AG04449 (cell line): ENCODE results near the gene CC2D1A.

Experiments used
- CTCF ChIA-PET: fragments of 350-600 bp; formaldehyde crosslinking; extraction: SDS; loops from one replicate; lab custom pipeline; 2021; ENCODE audit warnings: antibody characterized with exemption; lab: Yijun Ruan, JAX
- POLR2A ChIA-PET: fragments of 400-600, 350-600 bp; formaldehyde crosslinking; extraction: SDS; loops from one replicate; lab custom pipeline; 2020; ENCODE audit warnings: antibody characterized with exemption, inconsistent platforms; lab: Yijun Ruan, JAX
- DNase-seq: peaks from one replicate; pipeline ENCODE4 v3.0.0-alpha.2; 2010; ENCODE audit warnings: low read depth, low spot score
- H3K4me3 ChIP-seq: 2 replicates; pipeline ENCODE4 v1.5.1; 2011; ENCODE audit warnings: low read depth, mild to moderate bottlenecking, control low read depth, low read length
- TF ChIP-seq, protein P1 (sequence below): IDR thresholded peaks from one replicate; pipeline ENCODE4 v1.5.1; 2011; ENCODE audit warnings: mild to moderate bottlenecking, moderate library complexity, low read length, control low read depth, inconsistent platforms; ENCODE audit not compliant: insufficient read depth; ENCODE audit errors: missing control alignments

The CC2D1A gene

GRCh38 chr19:13977803-13978202 is 71.8 kb downstream of the CC2D1A start:
- CTCF ChIA-PET: no interaction called here

DNA sequence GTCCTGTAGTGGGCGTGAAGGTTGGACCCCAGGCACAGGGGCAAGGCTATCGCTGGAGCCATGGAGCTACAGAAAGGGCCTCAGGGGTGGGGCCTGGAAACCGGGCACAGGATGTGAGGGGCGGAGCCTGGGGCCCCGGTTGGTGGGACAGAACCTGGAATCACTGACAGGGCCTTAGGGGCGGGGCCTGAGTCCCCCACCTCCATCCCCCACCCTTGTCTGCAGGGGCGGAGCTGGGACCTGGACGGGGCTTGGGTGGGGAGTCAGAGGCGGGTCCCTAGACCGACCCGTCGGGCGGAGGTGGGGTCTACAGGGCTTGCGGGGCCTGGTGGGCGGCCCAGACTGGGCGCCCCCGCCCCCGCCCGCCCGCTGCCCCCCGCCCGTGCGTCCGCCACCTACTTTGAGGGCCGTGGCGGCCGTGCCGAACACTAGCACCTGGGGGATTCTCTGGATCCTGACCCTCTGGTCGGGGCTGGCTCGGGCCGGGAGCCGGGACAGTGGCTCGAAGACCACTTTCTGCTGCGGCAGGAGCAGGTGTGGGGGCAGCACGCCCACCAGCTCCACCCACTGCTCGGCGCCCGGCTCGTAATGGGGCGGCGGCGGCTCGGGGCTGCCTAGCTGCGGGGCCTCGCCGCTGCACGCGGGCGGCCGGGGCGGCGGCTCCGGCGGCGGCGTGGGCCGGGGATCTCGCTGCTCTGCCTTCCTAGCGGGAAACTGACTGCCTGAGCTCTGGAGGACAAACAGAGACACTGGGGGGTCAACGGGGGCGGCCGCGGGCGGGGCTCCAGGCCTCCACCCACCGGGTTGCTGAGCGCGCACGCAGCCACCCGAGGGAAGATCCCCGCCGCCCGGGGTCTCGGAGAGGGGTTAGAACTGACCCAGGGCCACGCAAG is 72.6 kb downstream of the CC2D1A start:
- no peak overlapping the region; the same call in 1 of the 2 replicates for H3K4me3 ChIP-seq
- CTCF ChIA-PET: interaction anchor here (0.6 to 1.3 kb wide), 2 partner anchors 15 to 78 kb away, joined by 3 read pairs; no protein-coding TSS in a partner anchor
- DNase-seq: no peak
- POLR2A ChIA-PET: no interaction called here
- TF ChIP-seq, protein P1, sequence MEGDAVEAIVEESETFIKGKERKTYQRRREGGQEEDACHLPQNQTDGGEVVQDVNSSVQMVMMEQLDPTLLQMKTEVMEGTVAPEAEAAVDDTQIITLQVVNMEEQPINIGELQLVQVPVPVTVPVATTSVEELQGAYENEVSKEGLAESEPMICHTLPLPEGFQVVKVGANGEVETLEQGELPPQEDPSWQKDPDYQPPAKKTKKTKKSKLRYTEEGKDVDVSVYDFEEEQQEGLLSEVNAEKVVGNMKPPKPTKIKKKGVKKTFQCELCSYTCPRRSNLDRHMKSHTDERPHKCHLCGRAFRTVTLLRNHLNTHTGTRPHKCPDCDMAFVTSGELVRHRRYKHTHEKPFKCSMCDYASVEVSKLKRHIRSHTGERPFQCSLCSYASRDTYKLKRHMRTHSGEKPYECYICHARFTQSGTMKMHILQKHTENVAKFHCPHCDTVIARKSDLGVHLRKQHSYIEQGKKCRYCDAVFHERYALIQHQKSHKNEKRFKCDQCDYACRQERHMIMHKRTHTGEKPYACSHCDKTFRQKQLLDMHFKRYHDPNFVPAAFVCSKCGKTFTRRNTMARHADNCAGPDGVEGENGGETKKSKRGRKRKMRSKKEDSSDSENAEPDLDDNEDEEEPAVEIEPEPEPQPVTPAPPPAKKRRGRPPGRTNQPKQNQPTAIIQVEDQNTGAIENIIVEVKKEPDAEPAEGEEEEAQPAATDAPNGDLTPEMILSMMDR: no peak

More at GRCh38 chr19:13977803-13978202, 71.8 kb downstream of the CC2D1A start:
- TF ChIP-seq, protein P1: no peak
- POLR2A ChIA-PET: interaction anchor here (0.7 kb wide), 1 partner anchor 10 kb away, joined by 3 read pairs; no protein-coding TSS in a partner anchor
- no peak for DNase-seq
- no peak overlapping the region for H3K4me3 ChIP-seq

GRCh38 chr19:13979244-13979615 is 73.2 kb downstream of the CC2D1A start:
- no peak overlapping the region; the same call in 1 of the 2 replicates for H3K4me3 ChIP-seq
- POLR2A ChIA-PET: no interaction called here

DNA sequence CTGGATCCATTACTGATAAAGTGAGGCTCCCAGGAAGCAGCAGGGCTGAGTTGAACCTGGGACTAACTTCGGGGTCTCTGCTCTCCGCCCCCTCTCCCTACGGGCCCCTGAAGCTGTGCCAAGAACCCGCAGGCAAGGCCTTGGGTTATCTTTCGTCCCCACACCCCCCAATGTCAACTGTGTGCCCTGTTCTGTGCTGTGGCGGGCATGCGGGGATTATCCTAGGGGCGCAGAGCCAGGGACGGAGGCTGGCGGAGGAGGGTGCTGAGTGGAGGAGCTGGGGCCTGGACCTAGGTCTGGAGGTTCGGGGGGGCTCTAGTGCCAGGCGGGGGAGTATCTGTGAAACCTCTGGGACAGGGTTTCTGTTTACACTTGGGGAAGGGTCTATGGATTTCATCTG is 73.7 kb downstream of the CC2D1A start:
- POLR2A ChIA-PET: no interaction called here
- no peak overlapping the region for H3K4me3 ChIP-seq
- CTCF ChIA-PET: interaction anchor here (0.6 to 1.3 kb wide), 2 partner anchors 14 to 79 kb away, joined by 3 read pairs; no protein-coding TSS in a partner anchor
- DNase-seq: no peak
- TF ChIP-seq, protein P1: no peak

More at GRCh38 chr19:13979244-13979615, 73.2 kb downstream of the CC2D1A start:
- CTCF ChIA-PET: interaction anchor here (0.6 to 1.3 kb wide), 2 partner anchors 14 to 78 kb away, joined by 3 read pairs; no protein-coding TSS in a partner anchor
- TF ChIP-seq, protein P1: no peak
- DNase-seq: no peak

DNA sequence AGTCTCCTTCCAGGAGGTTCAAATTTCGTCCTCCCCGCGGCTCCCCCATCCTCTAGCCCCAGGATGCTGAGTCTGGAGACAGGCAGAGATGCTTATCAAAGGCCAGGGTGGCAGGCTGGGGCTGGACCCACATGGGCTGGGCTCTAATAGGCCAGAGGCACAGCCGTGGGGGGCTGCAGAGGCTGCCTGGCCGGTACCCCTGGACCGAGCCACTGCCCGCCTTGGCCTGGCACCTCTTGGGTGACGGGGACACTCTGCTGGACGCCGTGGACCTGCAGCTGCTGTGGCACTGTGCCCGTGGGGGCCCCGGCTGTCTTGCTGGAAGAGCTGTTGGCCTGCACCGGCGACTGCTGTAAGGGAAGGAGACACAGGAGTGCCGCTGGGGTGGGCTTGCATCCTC is 74.3 kb downstream of the CC2D1A start:
- CTCF ChIA-PET: interaction anchor here (0.6 kb wide), 1 partner anchor 37 kb away, joined by 4 read pairs; no protein-coding TSS in a partner anchor
- H3K4me3 ChIP-seq: no peak overlapping the region
- DNase-seq: no peak
- POLR2A ChIA-PET: no interaction called here
- TF ChIP-seq, protein P1: no peak
